DMS114 treated with DMSO at 0.1 percent for 48 hours (cell line): ENCODE results near the gene ISM1.

Experiments
- DNase-seq: peaks from one replicate; lab custom pipeline; 2025; ENCODE audit not compliant: unreplicated experiment; lab: John Stamatoyannopoulos, UW

Gene ISM1

GRCh38 chr20:13278812-13279570, 57.9 kb downstream of the ISM1 start:
- DNase-seq = no peak

GRCh38 chr20:13280609-13281324, 59.7 kb downstream of the ISM1 start:
- DNase-seq = no peak

- DNase-seq = no peak
These were observed 63.1 kb downstream of the ISM1 start for GRCh38 chr20:13283869-13284829.

GRCh38 chr20:13284830-13285229, 63.8 kb downstream of the ISM1 start:
- no peak for DNase-seq

GRCh38 chr20:13285408-13285807, 64.3 kb downstream of the ISM1 start:
- no peak for DNase-seq

- no peak for DNase-seq
These were observed 65.0 kb downstream of the ISM1 start for GRCh38 chr20:13286052-13286451.

GRCh38 chr20:13286607-13287006, 65.5 kb downstream of the ISM1 start:
- no peak for DNase-seq

- DNase-seq = no peak
These were observed 67.3 kb downstream of the ISM1 start for GRCh38 chr20:13288357-13288756.

- DNase-seq = no peak
These were observed 68.0 kb downstream of the ISM1 start for GRCh38 chr20:13289031-13289430.

GRCh38 chr20:13290724-13291123, 69.7 kb downstream of the ISM1 start:
- no peak for DNase-seq

- DNase-seq = no peak
These were observed 70.1 kb downstream of the ISM1 start for GRCh38 chr20:13291157-13291556.

GRCh38 chr20:13292201-13292885, 71.3 kb downstream of the ISM1 start:
- no peak for DNase-seq

- DNase-seq = no peak
These were observed 73.4 kb downstream of the ISM1 start for GRCh38 chr20:13294522-13294921.

GRCh38 chr20:13295637-13296036, 74.6 kb downstream of the ISM1 start:
- no peak for DNase-seq

GRCh38 chr20:13296070-13296469, 75.0 kb downstream of the ISM1 start:
- DNase-seq = no peak

GRCh38 chr20:13297147-13297899, 76.2 kb downstream of the ISM1 start:
- no peak for DNase-seq

- DNase-seq = no peak
These were observed 77.8 kb downstream of the ISM1 start for GRCh38 chr20:13298692-13299373.

- no peak for DNase-seq
These were observed 78.3 kb downstream of the ISM1 start for GRCh38 chr20:13299401-13299800.

GRCh38 chr20:13301596-13301995, 80.5 kb downstream of the ISM1 start:
- DNase-seq = no peak
